Measurements from ENCODE around the gene LCMT2. TPM values are rescaled to one million over a fixed set of nuclear protein-coding genes. Genes with fewer than 3 reads are reported as not detected.

LCMT2 gene
- total and polyA plus RNA-seq, 2 of the 8 experiments (the other 6 are each of a cell fraction or from before 2014, with no cell fraction given): 11.2 to 11.9 TPM

DNA sequence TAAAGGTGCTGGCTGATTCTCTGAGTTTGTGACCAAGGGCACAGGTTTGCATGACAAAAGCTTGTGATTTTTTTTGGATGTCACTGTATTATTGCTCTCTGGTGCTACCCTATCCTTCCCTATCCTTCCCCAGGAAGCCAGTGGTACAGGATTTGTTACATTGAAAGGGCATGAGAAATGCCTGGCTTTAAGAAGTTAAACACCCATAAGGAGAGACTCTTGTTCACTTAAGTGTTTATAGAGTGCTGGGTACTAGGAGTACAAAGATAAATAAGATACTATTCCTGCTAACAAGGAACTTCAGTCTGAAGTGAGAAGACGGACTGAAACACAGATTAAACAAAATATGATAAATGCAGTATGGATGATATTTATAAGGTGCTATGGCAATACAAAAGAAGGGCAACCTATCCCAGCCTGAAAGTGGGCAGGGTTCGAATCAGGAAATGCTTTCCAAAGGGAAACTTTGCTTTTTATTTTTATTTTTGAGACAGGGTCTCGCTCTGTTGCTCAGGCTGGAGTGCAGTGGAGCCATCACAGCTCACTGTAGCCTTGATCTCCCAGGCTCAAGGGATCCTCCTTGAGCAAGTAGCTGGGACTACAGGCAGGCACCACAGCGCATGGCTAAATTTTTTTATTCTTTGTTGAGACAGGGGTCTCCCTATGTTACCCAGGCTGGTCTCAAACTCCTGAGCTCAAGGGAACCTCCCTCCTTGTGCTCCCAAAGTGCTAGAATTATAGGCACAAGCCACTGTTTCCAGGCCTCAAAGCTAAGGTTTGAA, 11.2 kb downstream of the LCMT2 start (continued):
- TF ChIP-seq RXRA (IDR thresholded peaks at IDR 0.05; ENCODE audit: insufficient read depth, low read depth, low read length) (no peak), ATF2 (IDR thresholded peaks at IDR 0.05; ENCODE audit: low read length) (no peak), SUZ12 (IDR thresholded peaks at IDR 0.05; ENCODE audit: low read length) (no peak), SP2 (IDR thresholded peaks at IDR 0.05; ENCODE audit: low read length) (no peak), HDAC6 (IDR thresholded peaks at IDR 0.05; ENCODE audit: low read depth, low read length) (no peak), GTF2F1 (IDR thresholded peaks at IDR 0.05; ENCODE audit: borderline replicate concordance, low read depth, low read length) (no peak), EGR1 (IDR thresholded peaks at IDR 0.05; ENCODE audit: borderline replicate concordance, low read depth, low read length) (no peak), RBBP5 (IDR thresholded peaks at IDR 0.05; ENCODE audit: borderline replicate concordance, low read depth, low read length) (no peak), EZH2 (IDR thresholded peaks at IDR 0.05; ENCODE audit: low read depth, low read length, severe bottlenecking) (no peak)

Measured in H1 (cell line).